ENCODE results near the gene BRAP.
"Not testable (repeated sequence)": the region's sequence is repeated elsewhere in the genome, so short reads cannot be mapped to it uniquely, and the experiment has no call there.

- TF ChIP-seq CTCF (optimal IDR thresholded peaks at IDR 0.05 in 1 of 3, IDR thresholded peaks at IDR 0.05 in 1 of 3, conservative IDR thresholded peaks at IDR 0.05 in 1 of 3; ENCODE audit: extremely low read depth in 1 of 3, insufficient read depth in 2 of 3, low read length in 3 of 3); EZH2 (IDR thresholded peaks at IDR 0.05; ENCODE audit: low read length): not testable (repeated sequence)
Observed at GRCh38 chr12:111595341-111595835, 90.4 kb downstream of the BRAP start.

Data from keratinocyte (primary cell).